Kidney (tissue), 14 donors: Measurements from ENCODE around the gene UAP1. TPM values are rescaled to one million over a fixed set of nuclear protein-coding genes. Genes with fewer than 3 reads are reported as not detected.

ENCODE experiments used
- DNase-seq, 5 donors: peaks; one replicate each; pipeline ENCODE4 v3.0.0-alpha.2; 2013 to 2020
- FAIRE-seq: peaks from 2 replicates; lab custom pipeline; 2012; peaks lifted over from hg19 to GRCh38; lab: Jason Lieb, UNC
- H3K27ac ChIP-seq, 2 donors: one replicate each; pipeline ENCODE4 v1.7.0; 2013; ENCODE audit warnings: low read depth in 2 of 2, low read length in 2 of 2, inconsistent platforms in 1 of 2
- H3K27me3 ChIP-seq: one replicate; pipeline ENCODE4 v1.7.1; 2013; ENCODE audit warnings: low read length, inconsistent platforms; ENCODE audit not compliant: control insufficient read depth, insufficient read depth
- H3K36me3 ChIP-seq, 3 donors: one replicate each; pipeline versions ENCODE4 v1.7.0 to v1.7.1; 2013; ENCODE audit warnings: low read length in 3 of 3, control low read depth in 1 of 3, inconsistent platforms in 1 of 3; ENCODE audit not compliant: insufficient read depth in 3 of 3, control insufficient read depth in 2 of 3
- H3K4me1 ChIP-seq, 3 donors: one replicate each; pipeline versions ENCODE4 v1.7.0 to v1.7.1; 2013; ENCODE audit warnings: low read length in 3 of 3, inconsistent platforms in 1 of 3, low read depth in 1 of 3; ENCODE audit not compliant: control insufficient read depth in 2 of 3, insufficient read depth in 2 of 3
- H3K4me3 ChIP-seq, 3 donors: one replicate each; pipeline versions ENCODE4 v1.7.0 to v1.8.1; 2013; ENCODE audit warnings: low read length in 3 of 3, control low read depth in 1 of 3, inconsistent platforms in 1 of 3
- H3K9ac ChIP-seq, 3 donors: one replicate each; pipeline versions ENCODE4 v1.7.0 to v1.7.1; 2013; ENCODE audit warnings: low read length in 3 of 3, control low read depth in 1 of 3, inconsistent platforms in 1 of 3
- H3K9me3 ChIP-seq, 3 donors: one replicate each; pipeline versions ENCODE4 v1.7.0 to v1.7.1; 2013; ENCODE audit warnings: low read length in 3 of 3, control low read depth in 1 of 3, inconsistent platforms in 1 of 3; ENCODE audit not compliant: control insufficient read depth in 2 of 3, insufficient read depth in 1 of 3
- intact Hi-C: fragments of 100-400 bp; cut with DNase I; formaldehyde crosslinking; loops from one replicate; pipeline ENCODE4 v1.11.1; 2022
- polyA plus RNA-seq: library from polyadenylated mRNA; stranded (reverse); fragments of 350-450 nt; fragmentation: Illumina TruSeq; extraction: RNeasy Lipid Tissue Mini Kit (QIAGEN cat#74804); gene quantifications from one replicate; pipeline ENCODE4 v1.2.3, GENCODE V29; 2014; ENCODE audit warnings: low read depth, low replicate concordance; ENCODE audit not compliant: insufficient read depth
- total RNA-seq: library from RNA; stranded (reverse); fragmentation: NEBNext Ultra II Directional; extraction: Animal tissue kit (Norgen Biotek cat#: 25700); gene quantifications from one replicate; pipeline ENCODE4 v1.2.1, GENCODE V29; 2021
- TF ChIP-seq, protein P1 (sequence below): IDR thresholded peaks from 3 replicates; pipeline ENCODE4 v1.5.1; 2012; ENCODE audit warnings: mild to moderate bottlenecking, moderate library complexity, borderline replicate concordance; ENCODE audit not compliant: insufficient read depth; ENCODE audit errors: extremely low read depth
- donor health status: control.
- donor health status: control.
- donor health status: control.
- donor health status: control.
- donor health status: control.
- donor health status: DM: yes; HTN: yes; CAD: no.
- donor health status: Normal renal cell carcinoma (clear cell type).

The UAP1 gene
- total and polyA plus RNA-seq, 2 donors from 2014 or later, result 23.6 to 30.6 TPM

DNA sequence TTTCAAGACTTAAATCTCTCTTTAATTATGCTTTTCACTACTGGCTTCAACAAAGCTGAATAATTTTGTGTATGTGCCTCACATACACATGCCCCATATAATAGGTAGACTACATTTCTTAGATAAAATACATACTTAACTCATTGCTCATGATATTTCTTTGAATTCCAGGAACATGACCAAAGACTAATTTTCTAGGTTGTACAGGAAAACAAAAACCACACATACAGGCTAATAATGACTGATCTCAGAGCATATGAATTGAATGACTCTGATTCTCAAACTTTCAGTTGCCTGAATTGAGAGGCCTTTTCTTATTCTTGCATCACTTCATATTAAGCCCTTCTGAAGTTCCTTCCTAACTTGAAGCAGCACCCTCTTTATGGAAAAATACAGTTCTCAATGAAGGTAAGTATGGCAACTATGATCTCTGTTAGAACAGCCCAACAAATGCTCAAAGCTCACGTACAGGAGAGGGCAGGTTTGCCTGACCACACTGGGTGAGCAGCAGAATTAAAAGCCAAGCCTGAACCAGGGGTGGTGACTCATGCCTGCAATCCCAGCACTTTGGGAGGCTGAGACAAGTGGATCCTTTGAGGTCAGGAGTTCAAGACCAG is 22.6 kb upstream of the UAP1 start:
- FAIRE-seq (no peak), DNase-seq (no peak)
- TF ChIP-seq, protein P1, sequence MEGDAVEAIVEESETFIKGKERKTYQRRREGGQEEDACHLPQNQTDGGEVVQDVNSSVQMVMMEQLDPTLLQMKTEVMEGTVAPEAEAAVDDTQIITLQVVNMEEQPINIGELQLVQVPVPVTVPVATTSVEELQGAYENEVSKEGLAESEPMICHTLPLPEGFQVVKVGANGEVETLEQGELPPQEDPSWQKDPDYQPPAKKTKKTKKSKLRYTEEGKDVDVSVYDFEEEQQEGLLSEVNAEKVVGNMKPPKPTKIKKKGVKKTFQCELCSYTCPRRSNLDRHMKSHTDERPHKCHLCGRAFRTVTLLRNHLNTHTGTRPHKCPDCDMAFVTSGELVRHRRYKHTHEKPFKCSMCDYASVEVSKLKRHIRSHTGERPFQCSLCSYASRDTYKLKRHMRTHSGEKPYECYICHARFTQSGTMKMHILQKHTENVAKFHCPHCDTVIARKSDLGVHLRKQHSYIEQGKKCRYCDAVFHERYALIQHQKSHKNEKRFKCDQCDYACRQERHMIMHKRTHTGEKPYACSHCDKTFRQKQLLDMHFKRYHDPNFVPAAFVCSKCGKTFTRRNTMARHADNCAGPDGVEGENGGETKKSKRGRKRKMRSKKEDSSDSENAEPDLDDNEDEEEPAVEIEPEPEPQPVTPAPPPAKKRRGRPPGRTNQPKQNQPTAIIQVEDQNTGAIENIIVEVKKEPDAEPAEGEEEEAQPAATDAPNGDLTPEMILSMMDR, result no peak
- Histone ChIP-seq H3K27ac (no peak overlapping the region), H3K36me3 (no peaks in the 10 kb centered on the region), H3K9me3 (no peaks in the 10 kb centered on the region), H3K9ac (no peak overlapping the region), H3K4me3 (no peak overlapping the region), H3K4me1 (no peaks in the 10 kb centered on the region), H3K27me3 (no peaks in the 10 kb centered on the region)
- intact Hi-C loops, result no loop called here

DNA sequence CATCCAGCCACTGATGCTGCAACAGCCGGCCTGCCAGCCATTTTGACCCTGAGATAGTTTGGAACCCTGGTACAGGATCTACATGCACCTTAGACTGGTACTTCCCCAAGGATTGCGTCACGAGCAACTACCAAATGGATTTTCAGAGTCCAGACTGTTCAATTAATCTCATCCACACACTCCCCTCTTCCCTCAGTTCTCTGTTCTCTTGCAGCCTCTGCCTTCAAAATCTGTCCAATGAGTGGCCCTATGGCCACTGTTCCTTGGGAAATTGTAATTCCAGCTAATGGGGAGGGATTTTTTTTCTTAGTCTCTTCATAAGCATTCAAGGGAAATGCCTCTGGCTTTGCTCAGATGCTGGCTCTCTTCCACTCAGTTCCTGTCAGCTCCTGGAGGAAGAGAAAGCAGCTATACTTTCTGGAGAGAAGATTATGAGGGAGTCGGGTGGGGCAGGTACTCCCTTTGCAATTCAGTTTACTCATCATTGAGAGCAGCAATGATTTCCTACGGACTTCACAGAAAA is 19.8 kb upstream of the UAP1 start:
- DNase-seq, result peak in 1 of 5 donors; percentile 3
- Histone ChIP-seq H3K4me1 (no peaks in the 10 kb centered on the region), H3K27me3 (no peaks in the 10 kb centered on the region), H3K9me3 (no peaks in the 10 kb centered on the region), H3K9ac (no peak overlapping the region), H3K27ac (peak overlapping the region in 1 of 2 donors; percentile 23), H3K36me3 (no peaks in the 10 kb centered on the region), H3K4me3 (no peak overlapping the region)
- no peak for FAIRE-seq
- intact Hi-C loops, result no loop called here
- TF ChIP-seq, protein P1, result no peak

DNA sequence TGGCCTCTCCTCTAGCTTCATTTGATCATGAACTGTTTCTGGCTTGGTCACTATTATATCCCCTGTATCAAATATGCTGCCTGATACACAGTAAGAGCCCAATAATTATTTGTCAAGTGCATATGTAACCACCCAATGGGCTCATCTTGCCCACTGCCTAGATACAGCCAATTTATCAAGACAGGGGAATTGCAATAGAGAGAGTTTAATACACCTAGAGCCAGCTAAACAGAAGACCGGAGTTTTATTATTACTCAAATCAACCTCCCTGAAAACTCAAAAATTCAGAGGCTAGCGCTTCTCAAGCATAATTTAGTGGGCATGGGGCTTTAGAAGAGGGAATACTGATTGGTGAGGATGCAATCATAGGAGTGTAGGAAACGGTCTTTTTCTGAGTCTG is 18.3 kb upstream of the UAP1 start:
- no peaks in the 10 kb centered on the region for H3K27me3 ChIP-seq

More for the DNA sequence above, 18.3 kb upstream of the UAP1 start:
- DNase-seq (no peak), FAIRE-seq (no peak)
- H3K4me1 ChIP-seq, result no peaks in the 10 kb centered on the region
- intact Hi-C loops, result no loop called here
- H3K9me3 ChIP-seq, result no peaks in the 10 kb centered on the region
- TF ChIP-seq, protein P1, result no peak
- no peak overlapping the region for H3K4me3 ChIP-seq
- no peak overlapping the region for H3K9ac ChIP-seq
- no peak overlapping the region for H3K27ac ChIP-seq
- H3K36me3 ChIP-seq, result no peaks in the 10 kb centered on the region
